HepG2 (cell line): ENCODE data around the gene R3HDM4. TPM values are rescaled to one million over a fixed set of nuclear protein-coding genes. Genes with fewer than 3 reads are reported as not detected.
A peak's percentile ranks its signal among the peaks of the same experiment; 100 is the strongest.

Source experiments
- CBFB ChIP-seq: sonication (generic); formaldehyde crosslinking; IDR thresholded peaks from 2 replicates; pipeline ENCODE4 v1.4.0; 2020; ENCODE audit warnings: missing genetic modification reagents
- MYC ChIP-seq: sonication (generic); formaldehyde crosslinking; IDR thresholded peaks from 2 replicates; pipeline ENCODE4 v1.9.0; 2021; ENCODE audit warnings: missing genetic modification reagents, borderline replicate concordance
- NFATC3 ChIP-seq: sonication (generic); formaldehyde crosslinking; IDR thresholded peaks from 2 replicates; pipeline ENCODE4 v1.5.1; 2020; ENCODE audit warnings: mild to moderate bottlenecking, missing genetic modification reagents
- NFIC ChIP-seq: IDR thresholded peaks from 2 replicates; pipeline ENCODE4 v1.6.1; 2012; ENCODE audit warnings: mild to moderate bottlenecking, low read length, inconsistent platforms
- NKX3-1 ChIP-seq: sonication (generic); formaldehyde crosslinking; IDR thresholded peaks from 2 replicates; pipeline ENCODE4 v1.5.0; 2020; ENCODE audit warnings: missing genetic modification reagents
- PHF20 ChIP-seq: sonication (generic); formaldehyde crosslinking; IDR thresholded peaks from 2 replicates; pipeline ENCODE4 v1.5.0; 2020; ENCODE audit warnings: mild to moderate bottlenecking, missing genetic modification reagents
- ZNF484 ChIP-seq: sonication (generic); formaldehyde crosslinking; IDR thresholded peaks from 2 replicates; pipeline ENCODE4 v1.5.1; 2020; ENCODE audit warnings: mild to moderate bottlenecking, low read depth, missing genetic modification reagents, borderline replicate concordance
- ZNF614 ChIP-seq: IDR thresholded peaks from 2 replicates; pipeline ENCODE4 v1.6.1; 2018; ENCODE audit warnings: missing biosample characterization, missing genetic modification reagents, inconsistent platforms, borderline replicate concordance
- polyA plus RNA-seq, 8 experiments: library from polyadenylated mRNA; depleted of rRNA in 3 of 8; stranded (reverse) in 7 of 8; unstranded in 1 of 8; fragments of >200 nt; fragmentation: Illumina TruSeq in 4 of 8; extraction: Trizol in 4 of 8; gene quantifications; 2 replicates each; pipeline versions ENCODE4 v1.2.1 to v1.2.3, GENCODE V29; 2011 to 2016; ENCODE audit warnings: low read depth in 4 of 8, missing spikeins in 1 of 8, mixed read lengths in 1 of 8; ENCODE audit not compliant: insufficient read depth in 1 of 8
- total RNA-seq, 5 experiments: library from RNA; depleted of rRNA; stranded (reverse); fragments of >200 nt; fragmentation: Illumina TruSeq; extraction: Trizol; gene quantifications; 2 replicates each; pipeline ENCODE4 v1.2.3, GENCODE V29; 2016; ENCODE audit warnings: low read depth in 1 of 5
- TF ChIP-seq, protein P1 (sequence below): sonication (generic); formaldehyde crosslinking; IDR thresholded peaks from 2 replicates; pipeline ENCODE4 v1.8.0; 2022; ENCODE audit warnings: mild to moderate bottlenecking, missing genetic modification reagents, moderate library complexity
- TF ChIP-seq, protein P2 (sequence below): sonication (generic); formaldehyde crosslinking; IDR thresholded peaks from 2 replicates; pipeline ENCODE4 v1.4.0; 2020; ENCODE audit warnings: missing genetic modification reagents
- TF ChIP-seq, protein P3 (sequence below): sonication (generic); formaldehyde crosslinking; IDR thresholded peaks from 2 replicates; pipeline ENCODE4 v1.4.0; 2020; ENCODE audit warnings: missing genetic modification reagents
- TF ChIP-seq, protein P4 (sequence below): sonication (generic); formaldehyde crosslinking; IDR thresholded peaks from 2 replicates; pipeline ENCODE4 v1.9.0; 2021; ENCODE audit warnings: missing genetic modification reagents, borderline replicate concordance

The R3HDM4 gene
- total and polyA plus RNA-seq, 2 of the 13 experiments (the other 11 are each of a cell fraction or from before 2014, with no cell fraction given) = 26.2 to 26.9 TPM

DNA sequence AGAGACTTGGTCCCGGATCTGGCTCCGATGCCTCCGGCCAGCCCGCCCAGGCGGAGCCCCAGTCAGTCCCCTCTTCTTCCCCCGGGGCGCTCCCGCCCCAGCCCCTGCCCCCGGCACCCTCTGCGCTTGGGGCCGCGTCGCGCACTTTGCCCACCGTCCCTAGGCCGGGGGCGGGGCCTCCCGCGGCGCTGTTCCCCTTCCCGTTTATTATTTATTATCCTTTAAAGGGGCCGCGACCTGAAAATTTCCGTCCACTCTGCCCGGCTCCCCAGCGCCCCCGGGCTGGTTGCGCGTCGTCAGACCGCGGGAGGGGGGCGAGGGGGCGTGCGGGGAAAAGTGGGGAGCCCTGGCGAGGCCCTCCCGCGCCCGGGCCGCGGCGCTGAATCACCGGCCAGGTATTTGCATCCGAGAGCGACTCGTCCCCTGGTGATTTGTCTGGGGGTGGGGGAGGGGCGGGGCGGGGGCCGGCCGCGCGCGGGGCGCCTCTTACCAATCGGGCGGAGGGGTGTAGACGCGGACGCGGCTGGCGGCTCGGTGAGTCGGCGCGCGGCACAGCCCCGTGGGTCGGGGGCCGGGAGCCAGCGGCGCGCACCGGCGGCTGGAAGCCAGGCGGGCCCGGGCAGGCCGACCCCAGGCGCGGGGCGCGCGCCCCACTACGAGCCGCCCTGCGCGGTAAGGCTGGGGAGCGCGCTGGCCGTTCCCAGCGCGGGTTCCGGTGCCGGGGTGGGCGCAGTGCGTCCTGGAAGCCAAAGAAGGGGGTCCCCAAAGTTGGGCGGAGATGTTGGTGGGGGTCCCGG lies 12.7 kb upstream of the R3HDM4 start, which contains the start of gene ARID3A (continued):
- TF ChIP-seq, protein P1, sequence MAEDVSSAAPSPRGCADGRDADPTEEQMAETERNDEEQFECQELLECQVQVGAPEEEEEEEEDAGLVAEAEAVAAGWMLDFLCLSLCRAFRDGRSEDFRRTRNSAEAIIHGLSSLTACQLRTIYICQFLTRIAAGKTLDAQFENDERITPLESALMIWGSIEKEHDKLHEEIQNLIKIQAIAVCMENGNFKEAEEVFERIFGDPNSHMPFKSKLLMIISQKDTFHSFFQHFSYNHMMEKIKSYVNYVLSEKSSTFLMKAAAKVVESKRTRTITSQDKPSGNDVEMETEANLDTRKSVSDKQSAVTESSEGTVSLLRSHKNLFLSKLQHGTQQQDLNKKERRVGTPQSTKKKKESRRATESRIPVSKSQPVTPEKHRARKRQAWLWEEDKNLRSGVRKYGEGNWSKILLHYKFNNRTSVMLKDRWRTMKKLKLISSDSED = no peak
- TF ChIP-seq MYC (CRISPR knock-in tag) (no peak), NFATC3 (CRISPR knock-in tag) (no peak), CBFB (CRISPR knock-in tag) (no peak; the same call in 1 of the 2 replicates), ZNF614 (no peak), ZNF484 (no peak), NFIC (no peak), PHF20 (no peak), NKX3-1 (CRISPR knock-in tag) (no peak)
- TF ChIP-seq, protein P2, sequence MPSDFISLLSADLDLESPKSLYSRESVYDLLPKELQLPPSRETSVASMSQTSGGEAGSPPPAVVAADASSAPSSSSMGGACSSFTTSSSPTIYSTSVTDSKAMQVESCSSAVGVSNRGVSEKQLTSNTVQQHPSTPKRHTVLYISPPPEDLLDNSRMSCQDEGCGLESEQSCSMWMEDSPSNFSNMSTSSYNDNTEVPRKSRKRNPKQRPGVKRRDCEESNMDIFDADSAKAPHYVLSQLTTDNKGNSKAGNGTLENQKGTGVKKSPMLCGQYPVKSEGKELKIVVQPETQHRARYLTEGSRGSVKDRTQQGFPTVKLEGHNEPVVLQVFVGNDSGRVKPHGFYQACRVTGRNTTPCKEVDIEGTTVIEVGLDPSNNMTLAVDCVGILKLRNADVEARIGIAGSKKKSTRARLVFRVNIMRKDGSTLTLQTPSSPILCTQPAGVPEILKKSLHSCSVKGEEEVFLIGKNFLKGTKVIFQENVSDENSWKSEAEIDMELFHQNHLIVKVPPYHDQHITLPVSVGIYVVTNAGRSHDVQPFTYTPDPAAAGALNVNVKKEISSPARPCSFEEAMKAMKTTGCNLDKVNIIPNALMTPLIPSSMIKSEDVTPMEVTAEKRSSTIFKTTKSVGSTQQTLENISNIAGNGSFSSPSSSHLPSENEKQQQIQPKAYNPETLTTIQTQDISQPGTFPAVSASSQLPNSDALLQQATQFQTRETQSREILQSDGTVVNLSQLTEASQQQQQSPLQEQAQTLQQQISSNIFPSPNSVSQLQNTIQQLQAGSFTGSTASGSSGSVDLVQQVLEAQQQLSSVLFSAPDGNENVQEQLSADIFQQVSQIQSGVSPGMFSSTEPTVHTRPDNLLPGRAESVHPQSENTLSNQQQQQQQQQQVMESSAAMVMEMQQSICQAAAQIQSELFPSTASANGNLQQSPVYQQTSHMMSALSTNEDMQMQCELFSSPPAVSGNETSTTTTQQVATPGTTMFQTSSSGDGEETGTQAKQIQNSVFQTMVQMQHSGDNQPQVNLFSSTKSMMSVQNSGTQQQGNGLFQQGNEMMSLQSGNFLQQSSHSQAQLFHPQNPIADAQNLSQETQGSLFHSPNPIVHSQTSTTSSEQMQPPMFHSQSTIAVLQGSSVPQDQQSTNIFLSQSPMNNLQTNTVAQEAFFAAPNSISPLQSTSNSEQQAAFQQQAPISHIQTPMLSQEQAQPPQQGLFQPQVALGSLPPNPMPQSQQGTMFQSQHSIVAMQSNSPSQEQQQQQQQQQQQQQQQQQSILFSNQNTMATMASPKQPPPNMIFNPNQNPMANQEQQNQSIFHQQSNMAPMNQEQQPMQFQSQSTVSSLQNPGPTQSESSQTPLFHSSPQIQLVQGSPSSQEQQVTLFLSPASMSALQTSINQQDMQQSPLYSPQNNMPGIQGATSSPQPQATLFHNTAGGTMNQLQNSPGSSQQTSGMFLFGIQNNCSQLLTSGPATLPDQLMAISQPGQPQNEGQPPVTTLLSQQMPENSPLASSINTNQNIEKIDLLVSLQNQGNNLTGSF (CRISPR knock-in tag) = no peak
- TF ChIP-seq, protein P3, sequence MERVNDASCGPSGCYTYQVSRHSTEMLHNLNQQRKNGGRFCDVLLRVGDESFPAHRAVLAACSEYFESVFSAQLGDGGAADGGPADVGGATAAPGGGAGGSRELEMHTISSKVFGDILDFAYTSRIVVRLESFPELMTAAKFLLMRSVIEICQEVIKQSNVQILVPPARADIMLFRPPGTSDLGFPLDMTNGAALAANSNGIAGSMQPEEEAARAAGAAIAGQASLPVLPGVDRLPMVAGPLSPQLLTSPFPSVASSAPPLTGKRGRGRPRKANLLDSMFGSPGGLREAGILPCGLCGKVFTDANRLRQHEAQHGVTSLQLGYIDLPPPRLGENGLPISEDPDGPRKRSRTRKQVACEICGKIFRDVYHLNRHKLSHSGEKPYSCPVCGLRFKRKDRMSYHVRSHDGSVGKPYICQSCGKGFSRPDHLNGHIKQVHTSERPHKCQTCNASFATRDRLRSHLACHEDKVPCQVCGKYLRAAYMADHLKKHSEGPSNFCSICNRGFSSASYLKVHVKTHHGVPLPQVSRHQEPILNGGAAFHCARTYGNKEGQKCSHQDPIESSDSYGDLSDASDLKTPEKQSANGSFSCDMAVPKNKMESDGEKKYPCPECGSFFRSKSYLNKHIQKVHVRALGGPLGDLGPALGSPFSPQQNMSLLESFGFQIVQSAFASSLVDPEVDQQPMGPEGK (CRISPR knock-in tag) = peak; percentile 93
- TF ChIP-seq, protein P4, sequence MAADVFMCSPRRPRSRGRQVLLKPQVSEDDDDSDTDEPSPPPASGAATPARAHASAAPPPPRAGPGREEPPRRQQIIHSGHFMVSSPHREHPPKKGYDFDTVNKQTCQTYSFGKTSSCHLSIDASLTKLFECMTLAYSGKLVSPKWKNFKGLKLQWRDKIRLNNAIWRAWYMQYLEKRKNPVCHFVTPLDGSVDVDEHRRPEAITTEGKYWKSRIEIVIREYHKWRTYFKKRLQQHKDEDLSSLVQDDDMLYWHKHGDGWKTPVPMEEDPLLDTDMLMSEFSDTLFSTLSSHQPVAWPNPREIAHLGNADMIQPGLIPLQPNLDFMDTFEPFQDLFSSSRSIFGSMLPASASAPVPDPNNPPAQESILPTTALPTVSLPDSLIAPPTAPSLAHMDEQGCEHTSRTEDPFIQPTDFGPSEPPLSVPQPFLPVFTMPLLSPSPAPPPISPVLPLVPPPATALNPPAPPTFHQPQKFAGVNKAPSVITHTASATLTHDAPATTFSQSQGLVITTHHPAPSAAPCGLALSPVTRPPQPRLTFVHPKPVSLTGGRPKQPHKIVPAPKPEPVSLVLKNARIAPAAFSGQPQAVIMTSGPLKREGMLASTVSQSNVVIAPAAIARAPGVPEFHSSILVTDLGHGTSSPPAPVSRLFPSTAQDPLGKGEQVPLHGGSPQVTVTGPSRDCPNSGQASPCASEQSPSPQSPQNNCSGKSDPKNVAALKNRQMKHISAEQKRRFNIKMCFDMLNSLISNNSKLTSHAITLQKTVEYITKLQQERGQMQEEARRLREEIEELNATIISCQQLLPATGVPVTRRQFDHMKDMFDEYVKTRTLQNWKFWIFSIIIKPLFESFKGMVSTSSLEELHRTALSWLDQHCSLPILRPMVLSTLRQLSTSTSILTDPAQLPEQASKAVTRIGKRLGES (CRISPR knock-in tag) = no peak
